Naive thymus-derived CD4-positive, alpha-beta T cell (primary cell): Measurements from ENCODE around the gene IFRD2. TPM values are rescaled to one million over a fixed set of nuclear protein-coding genes. Genes with fewer than 3 reads are reported as not detected.

Experiments used
- ATAC-seq: fragments of 150-1000 bp; cut with Tn5 transposase; 2 replicates; pipeline ENCODE4 v1.10.0; 2021; ENCODE audit warnings: mild to moderate bottlenecking, moderate library complexity
- CTCF ChIA-PET: fragments of 350-600 bp; sonication (Branson Sonifier 250); formaldehyde crosslinking; loops from one replicate; lab custom pipeline; 2021; ENCODE audit warnings: antibody characterized with exemption; lab: Charles Lee
- POLR2A ChIA-PET: fragments of 350-600 bp; sonication (Branson Sonifier 250); formaldehyde crosslinking; loops from one replicate; lab custom pipeline; 2021; ENCODE audit warnings: antibody characterized with exemption, inconsistent platforms; lab: Charles Lee
- DNase-seq, 9 donors: peaks; one replicate each; pipeline versions ENCODE4 v3.0.0 to v3.0.0-alpha.2; 2020 to 2022; ENCODE audit warnings: mixed read lengths in 1 of 9
- H3K27ac ChIP-seq: one replicate; pipeline ENCODE4 v1.7.0; 2013; ENCODE audit warnings: mild to moderate bottlenecking, low read depth, low read length, moderate library complexity
- H3K27me3 ChIP-seq, 2 donors: one replicate each; pipeline ENCODE4 v1.7.0; 2013; ENCODE audit warnings: low read length in 2 of 2, mild to moderate bottlenecking in 2 of 2, moderate library complexity in 2 of 2; ENCODE audit not compliant: control insufficient read depth in 2 of 2, insufficient read depth in 2 of 2
- H3K36me3 ChIP-seq, 3 experiments: 1 replicate in 2 of 3; 2 replicates in 1 of 3; pipeline ENCODE4 v1.7.0; 2013; ENCODE audit warnings: low read length in 3 of 3, mild to moderate bottlenecking in 3 of 3, moderate library complexity in 1 of 3; ENCODE audit not compliant: insufficient read depth in 3 of 3, control insufficient read depth in 2 of 3
- H3K4me1 ChIP-seq, 2 donors: one replicate each; pipeline ENCODE4 v1.7.0; 2013; ENCODE audit warnings: low read length in 2 of 2, mild to moderate bottlenecking in 2 of 2, moderate library complexity in 1 of 2; ENCODE audit not compliant: control insufficient read depth in 2 of 2, insufficient read depth in 2 of 2
- H3K4me3 ChIP-seq: 2 replicates; pipeline ENCODE4 v1.7.0; 2013; ENCODE audit warnings: mild to moderate bottlenecking, low read length
- H3K9me3 ChIP-seq, 3 experiments: 1 replicate in 2 of 3; 2 replicates in 1 of 3; pipeline ENCODE4 v1.7.0; 2013; ENCODE audit warnings: low read length in 3 of 3; ENCODE audit not compliant: control insufficient read depth in 2 of 3
- H3K27ac Mint-ChIP-seq, 9 donors: one replicate each; pipeline ENCODE4 v1.8.0; 2020 to 2022; ENCODE audit warnings: mixed read lengths in 9 of 9, mild to moderate bottlenecking in 8 of 9, moderate library complexity in 5 of 9, inconsistent platforms in 2 of 9
- H3K27me3 Mint-ChIP-seq, 5 donors: one replicate each; pipeline ENCODE4 v1.8.0; 2021 to 2022; ENCODE audit warnings: mixed read lengths in 5 of 5, mild to moderate bottlenecking in 1 of 5
- H3K36me3 Mint-ChIP-seq, 5 donors: one replicate each; pipeline ENCODE4 v1.8.0; 2020 to 2022; ENCODE audit warnings: mixed read lengths in 5 of 5, mild to moderate bottlenecking in 3 of 5, inconsistent platforms in 1 of 5
- H3K4me1 Mint-ChIP-seq, 7 donors: one replicate each; pipeline ENCODE4 v1.8.0; 2020 to 2022; ENCODE audit warnings: mixed read lengths in 7 of 7, mild to moderate bottlenecking in 3 of 7, inconsistent platforms in 1 of 7
- H3K4me3 Mint-ChIP-seq, 10 donors: one replicate each; pipeline ENCODE4 v1.8.0; 2020 to 2022; ENCODE audit warnings: mild to moderate bottlenecking in 10 of 10, mixed read lengths in 10 of 10, moderate library complexity in 6 of 10, inconsistent platforms in 2 of 10
- H3K9me3 Mint-ChIP-seq, 11 donors: one replicate each; pipeline ENCODE4 v1.8.0; 2020 to 2022; ENCODE audit warnings: mixed read lengths in 11 of 11, mild to moderate bottlenecking in 4 of 11, inconsistent platforms in 1 of 11, moderate library complexity in 1 of 11
- intact Hi-C, 2 donors: fragments of 100-400 bp; cut with micrococcal nuclease; formaldehyde crosslinking; loops; one replicate each; pipeline ENCODE4 v1.15.1; 2023
- polyA plus RNA-seq, 2 donors: library from polyadenylated mRNA; unstranded; fragments of 300-500 nt; fragmentation: Illumina TruSeq; gene quantifications; one replicate each; pipeline ENCODE4 v1.2.3, GENCODE V29; 2021
- total RNA-seq, 6 experiments: library from RNA in 5 of 6; stranded (reverse) in 5 of 6; gene quantifications; 1 replicate in 5 of 6; 2 replicates in 1 of 6; pipeline ENCODE4 v1.2.3 and lab custom pipeline; 2021 to 2026

IFRD2 gene
- total and polyA plus RNA-seq, 7 experiments from 2014 or later: 53.7 to 85.1 (median 64.7) TPM

- H3K9me3 ChIP-seq: no peaks in the 10 kb centered on the region
- no peak for ATAC-seq
- H3K27ac Mint-ChIP-seq: no peak overlapping the region
Measured at GRCh38 chr3:50278123-50278879, 13.9 kb downstream of the IFRD2 start.

GRCh38 chr3:50276762-50277101, 15.5 kb downstream of the IFRD2 start:
- no peak for DNase-seq
- Histone ChIP-seq H3K9me3 (no peaks in the 10 kb centered on the region), H3K27me3 (peaks cover 15 to 23% of the 10 kb centered on the region in 2 donors), H3K36me3 (no peaks in the 10 kb centered on the region), H3K4me1 (peaks cover 10 to 22% of the 10 kb centered on the region in 2 donors), H3K27ac (no peak overlapping the region), H3K4me3 (no peak overlapping the region)
- peaks cover 21 to 47% (median 29%) of the 10 kb centered on the region in 5 donors for H3K27me3 Mint-ChIP-seq
- no peak overlapping the region for H3K27ac Mint-ChIP-seq
- peaks cover 0 to 2% (median 0%) of the 10 kb centered on the region in 11 donors for H3K9me3 Mint-ChIP-seq
- H3K4me1 Mint-ChIP-seq: peaks cover 20 to 27% (median 25%) of the 10 kb centered on the region in 7 donors
- ChIA-PET CTCF (interaction anchor here (0.6 to 1.7 kb wide), 2 partner anchors 50 to 82 kb away, joined by 4 to 7 read pairs; no protein-coding TSS in a partner anchor), POLR2A (no interaction called here)
- intact Hi-C loops: no loop called here
- H3K36me3 Mint-ChIP-seq: no peaks in the 10 kb centered on the region
- no peak for ATAC-seq
- H3K4me3 Mint-ChIP-seq: peak overlapping the region in 1 of 10 donors; percentile 80

More at GRCh38 chr3:50278123-50278879, 13.9 kb downstream of the IFRD2 start:
- ChIA-PET POLR2A (interaction anchor here (1.5 kb wide), 1 partner anchor 19 kb away, joined by 3 read pairs; no protein-coding TSS in a partner anchor), CTCF (interaction anchor here (0.6 to 1.7 kb wide), 3 partner anchors 17 to 323 kb away, joined by 3 to 7 read pairs (median 4); no protein-coding TSS in a partner anchor)
- Mint-ChIP-seq H3K36me3 (no peaks in the 10 kb centered on the region), H3K4me1 (peaks cover 15 to 21% (median 17%) of the 10 kb centered on the region in 7 donors), H3K9me3 (peaks cover 0 to 2% (median 0%) of the 10 kb centered on the region in 11 donors), H3K4me3 (no peak overlapping the region), H3K27me3 (peaks cover 18 to 41% (median 24%) of the 10 kb centered on the region in 5 donors)
- Histone ChIP-seq H3K4me3 (no peak overlapping the region), H3K27ac (no peak overlapping the region), H3K36me3 (no peaks in the 10 kb centered on the region), H3K27me3 (peaks cover 12 to 21% of the 10 kb centered on the region in 2 donors), H3K4me1 (peaks cover 5 to 17% of the 10 kb centered on the region in 2 donors)
- intact Hi-C loops: no loop called here
- no peak for DNase-seq

- peaks cover 21 to 49% (median 29%) of the 10 kb centered on the region in 5 donors for H3K27me3 Mint-ChIP-seq
- intact Hi-C loops: no loop called here
- ChIA-PET POLR2A (no interaction called here), CTCF (interaction anchor here (1.7 kb wide), 1 partner anchor 82 kb away, joined by 7 read pairs; no protein-coding TSS in a partner anchor)
- Histone ChIP-seq H3K27ac (no peak overlapping the region), H3K27me3 (peaks cover 15 to 23% of the 10 kb centered on the region in 2 donors), H3K36me3 (no peaks in the 10 kb centered on the region), H3K9me3 (no peaks in the 10 kb centered on the region), H3K4me1 (peaks cover 10 to 22% of the 10 kb centered on the region in 2 donors), H3K4me3 (no peak overlapping the region)
- peaks cover 20 to 31% (median 26%) of the 10 kb centered on the region in 7 donors for H3K4me1 Mint-ChIP-seq
- H3K27ac Mint-ChIP-seq: peak overlapping the region in 1 of 9 donors; percentile 23
- no peaks in the 10 kb centered on the region for H3K36me3 Mint-ChIP-seq
- peak in 3 of 9 donors; percentile 37 to 45 (median 43) for DNase-seq
- H3K9me3 Mint-ChIP-seq: peaks cover 0 to 2% (median 0%) of the 10 kb centered on the region in 11 donors
- H3K4me3 Mint-ChIP-seq: peak overlapping the region; percentile 48 to 80 (median 64)
- ATAC-seq: peak; percentile 22
Measured at GRCh38 chr3:50275996-50276761, 16.1 kb downstream of the IFRD2 start.

- no peaks in the 10 kb centered on the region for H3K9me3 ChIP-seq
- Mint-ChIP-seq H3K36me3 (no peaks in the 10 kb centered on the region), H3K4me3 (peak overlapping the region; percentile 42 to 80 (median 64)), H3K4me1 (peaks cover 20 to 31% (median 26%) of the 10 kb centered on the region in 7 donors), H3K27ac (peak overlapping the region in 1 of 9 donors; percentile 46), H3K9me3 (peaks cover 0 to 2% (median 0%) of the 10 kb centered on the region in 11 donors), H3K27me3 (peaks cover 21 to 49% (median 29%) of the 10 kb centered on the region in 5 donors)
- no peaks in the 10 kb centered on the region for H3K36me3 ChIP-seq
- DNase-seq (peak in 1 of 9 donors; percentile 9), ATAC-seq (no peak)
- H3K27ac ChIP-seq: no peak overlapping the region
- no peak overlapping the region for H3K4me3 ChIP-seq
- ChIA-PET POLR2A (interaction anchor here (0.5 kb wide), 1 partner anchor 77 kb away, joined by 3 read pairs; no protein-coding TSS in a partner anchor), CTCF (interaction anchor here (0.6 to 5.1 kb wide), 4 partner anchors 29 to 1565 kb away, joined by 3 to 47 read pairs (median 8); partner anchors contain the start of gene GNAT1)
- H3K27me3 ChIP-seq: peaks cover 15 to 23% of the 10 kb centered on the region in 2 donors
- intact Hi-C loops: no loop called here
- H3K4me1 ChIP-seq: peaks cover 10 to 22% of the 10 kb centered on the region in 2 donors
Measured at GRCh38 chr3:50275141-50275995, 16.9 kb downstream of the IFRD2 start.

GRCh38 chr3:50274371-50275104, 17.7 kb downstream of the IFRD2 start:
- ChIA-PET POLR2A (no interaction called here), CTCF (interaction anchor here (0.6 to 5.1 kb wide), 4 partner anchors 28 to 1564 kb away, joined by 3 to 47 read pairs (median 8); partner anchors contain the start of gene GNAT1)
- peak overlapping the region; percentile 30 to 80 (median 68) for H3K4me3 Mint-ChIP-seq

More at GRCh38 chr3:50274371-50275104, 17.7 kb downstream of the IFRD2 start:
- DNase-seq (peak; percentile 47 to 79 (median 67)), ATAC-seq (peak; percentile 49)
- Mint-ChIP-seq H3K4me1 (peaks cover 20 to 31% (median 26%) of the 10 kb centered on the region in 7 donors), H3K9me3 (peaks cover 0 to 2% (median 0%) of the 10 kb centered on the region in 11 donors), H3K27ac (peak overlapping the region in 8 of 9 donors; percentile 6 to 79 (median 34)), H3K27me3 (peaks cover 21 to 49% (median 29%) of the 10 kb centered on the region in 5 donors), H3K36me3 (no peaks in the 10 kb centered on the region)
- intact Hi-C loops: loop anchor here (1.0 kb wide), 1 partner anchor 50 kb away; no protein-coding TSS in a partner anchor
- Histone ChIP-seq H3K27ac (no peak overlapping the region), H3K36me3 (no peaks in the 10 kb centered on the region), H3K4me3 (no peak overlapping the region), H3K4me1 (peaks cover 10 to 22% of the 10 kb centered on the region in 2 donors), H3K27me3 (peaks cover 15 to 23% of the 10 kb centered on the region in 2 donors), H3K9me3 (no peaks in the 10 kb centered on the region)
